ENCODE data around the gene XYLT1. TPM values are rescaled to one million over a fixed set of nuclear protein-coding genes. Genes with fewer than 3 reads are reported as not detected.

The XYLT1 gene
- total RNA-seq, 4 donors from 2014 or later, result 20.0 to 43.0 (median 27.4) TPM

- no peak for DNase-seq (ENCODE audit: low spot score)
- no peak for TF ChIP-seq CTCF (IDR thresholded peaks at IDR 0.05)
- no peak for ATAC-seq (ENCODE audit: low FRiP score)
Observed at GRCh38 chr16:17368446-17368845, 102.3 kb downstream of the XYLT1 start.

GRCh38 chr16:17367923-17368322 lies 102.8 kb downstream of the XYLT1 start:
- ATAC-seq (ENCODE audit: low FRiP score), result no peak
- no peak for TF ChIP-seq CTCF (IDR thresholded peaks at IDR 0.05)
- no peak for DNase-seq (ENCODE audit: low spot score)

- DNase-seq (ENCODE audit: low spot score), result no peak
- TF ChIP-seq CTCF (IDR thresholded peaks at IDR 0.05), result no peak
- ATAC-seq (ENCODE audit: low FRiP score), result no peak
Observed at GRCh38 chr16:17367036-17367435, 103.7 kb downstream of the XYLT1 start.

GRCh38 chr16:17366299-17366961 lies 104.3 kb downstream of the XYLT1 start:
- no peak for DNase-seq (ENCODE audit: low spot score)
- no peak for ATAC-seq (ENCODE audit: low FRiP score)
- no peak for TF ChIP-seq CTCF (IDR thresholded peaks at IDR 0.05)

- no peak for DNase-seq (ENCODE audit: low spot score)
- no peak for ATAC-seq (ENCODE audit: low FRiP score)
- TF ChIP-seq CTCF (IDR thresholded peaks at IDR 0.05), result no peak
Observed at GRCh38 chr16:17365591-17366298, 105.0 kb downstream of the XYLT1 start.

- no peak for DNase-seq (ENCODE audit: low spot score)
- no peak for TF ChIP-seq CTCF (IDR thresholded peaks at IDR 0.05)
- no peak for ATAC-seq (ENCODE audit: low FRiP score)
Observed at GRCh38 chr16:17365211-17365541, 105.6 kb downstream of the XYLT1 start.
